ENCODE measurements around the gene SLC25A13. TPM values are rescaled to one million over a fixed set of nuclear protein-coding genes. Genes with fewer than 3 reads are reported as not detected.
A peak's percentile ranks its signal among the peaks of the same experiment; 100 is the strongest.
"Not testable (repeated sequence)": the region's sequence is repeated elsewhere in the genome, so short reads cannot be mapped to it uniquely, and the experiment has no call there.

The SLC25A13 gene
- total RNA-seq, 1 experiment from 2014 or later = 45.0 TPM

DNA sequence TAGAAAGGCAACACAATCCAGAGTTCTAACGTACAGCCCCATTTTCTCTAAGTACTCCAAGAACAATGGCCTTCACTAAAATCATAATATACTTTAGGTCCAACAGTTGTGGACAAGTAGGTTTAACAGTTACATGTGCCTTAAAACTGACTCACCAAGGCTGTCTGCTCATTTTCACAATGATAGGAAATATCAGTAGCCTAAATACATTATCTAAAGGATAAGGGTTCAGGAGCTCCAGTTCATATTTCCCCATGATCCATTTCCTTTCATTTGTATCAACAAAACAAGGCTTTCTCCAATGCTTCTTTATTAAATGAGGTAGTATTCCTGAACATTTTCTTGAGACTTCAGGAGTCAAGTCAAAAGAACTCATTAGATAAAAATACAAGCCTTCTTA lies 164.0 kb downstream of the SLC25A13 start:
- in situ Hi-C loops (cut with HindIII; ENCODE audit: low pct_unique_long_range_greater_than_20kb, low sequenced_read_pairs) = no loop called here
- DNase-seq (ENCODE audit: low read depth) = no peak

GRCh38 chr7:96154506-96154905 lies 167.4 kb downstream of the SLC25A13 start:
- in situ Hi-C loops (cut with HindIII; ENCODE audit: low pct_unique_long_range_greater_than_20kb, low sequenced_read_pairs); DNase-seq (ENCODE audit: low read depth): not testable (repeated sequence)

DNA sequence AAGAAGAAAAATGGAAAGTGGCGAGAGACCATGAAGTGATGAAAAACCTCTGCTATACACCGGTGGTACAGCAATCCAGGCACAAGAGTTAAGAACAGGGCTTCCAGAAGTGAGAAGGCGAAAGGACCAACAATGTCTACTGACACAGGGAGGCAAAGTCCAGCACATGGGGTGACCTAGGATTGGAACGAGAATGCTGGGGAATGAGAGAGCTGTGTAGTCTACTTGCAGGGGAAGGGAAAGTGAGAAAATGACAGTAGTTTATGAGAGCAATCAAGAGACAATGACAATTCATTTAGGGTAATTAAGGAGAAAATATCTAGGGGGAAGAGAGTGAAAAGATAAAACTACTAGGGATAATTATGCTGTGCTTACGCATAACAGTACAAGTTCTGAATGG lies 169.2 kb downstream of the SLC25A13 start:
- no peak for DNase-seq (ENCODE audit: low read depth)

DNA sequence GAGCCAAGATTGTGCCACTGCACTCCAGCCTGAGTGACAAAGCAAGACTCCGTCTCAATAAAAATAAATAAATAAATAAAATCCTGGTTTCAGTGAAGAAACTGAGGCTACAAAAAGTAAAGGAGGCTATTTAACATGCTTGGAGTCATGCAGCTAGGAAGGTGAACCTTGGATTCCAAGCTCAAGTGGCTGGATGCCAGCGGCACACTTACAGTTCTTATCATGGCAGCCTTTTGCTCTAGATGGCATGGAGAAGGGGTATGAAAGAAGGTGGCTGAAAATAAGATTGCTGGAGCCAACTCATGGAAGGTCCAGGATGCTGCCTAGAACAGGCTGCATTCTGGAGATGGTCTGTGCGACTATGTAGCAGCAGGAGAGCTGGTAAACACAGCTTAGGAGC lies 170.0 kb downstream of the SLC25A13 start:
- in situ Hi-C loops (cut with HindIII; ENCODE audit: low pct_unique_long_range_greater_than_20kb, low sequenced_read_pairs) = no loop called here
- no peak for DNase-seq (ENCODE audit: low read depth)

More for the DNA sequence above, 169.2 kb downstream of the SLC25A13 start:
- in situ Hi-C loops (cut with HindIII; ENCODE audit: low pct_unique_long_range_greater_than_20kb, low sequenced_read_pairs) = no loop called here

DNA sequence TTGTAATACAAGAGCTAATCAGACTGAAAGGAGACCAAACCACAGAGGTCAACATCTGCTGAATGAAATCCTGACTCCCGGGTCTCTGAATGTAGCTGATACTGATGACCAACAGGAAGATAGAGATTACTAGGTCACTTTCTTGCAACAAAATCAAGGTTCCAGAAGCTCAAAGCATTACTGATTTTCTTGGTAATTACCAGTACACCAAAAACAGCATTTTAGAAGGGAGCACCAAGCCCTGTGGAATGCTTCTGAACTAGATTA lies 177.7 kb downstream of the SLC25A13 start:
- DNase-seq (ENCODE audit: low read depth) = no peak
- in situ Hi-C loops (cut with HindIII; ENCODE audit: low pct_unique_long_range_greater_than_20kb, low sequenced_read_pairs) = no loop called here

GRCh38 chr7:96143495-96144259 lies 178.2 kb downstream of the SLC25A13 start:
- DNase-seq (ENCODE audit: low read depth) = no peak
- in situ Hi-C loops (cut with HindIII; ENCODE audit: low pct_unique_long_range_greater_than_20kb, low sequenced_read_pairs) = no loop called here

DNA sequence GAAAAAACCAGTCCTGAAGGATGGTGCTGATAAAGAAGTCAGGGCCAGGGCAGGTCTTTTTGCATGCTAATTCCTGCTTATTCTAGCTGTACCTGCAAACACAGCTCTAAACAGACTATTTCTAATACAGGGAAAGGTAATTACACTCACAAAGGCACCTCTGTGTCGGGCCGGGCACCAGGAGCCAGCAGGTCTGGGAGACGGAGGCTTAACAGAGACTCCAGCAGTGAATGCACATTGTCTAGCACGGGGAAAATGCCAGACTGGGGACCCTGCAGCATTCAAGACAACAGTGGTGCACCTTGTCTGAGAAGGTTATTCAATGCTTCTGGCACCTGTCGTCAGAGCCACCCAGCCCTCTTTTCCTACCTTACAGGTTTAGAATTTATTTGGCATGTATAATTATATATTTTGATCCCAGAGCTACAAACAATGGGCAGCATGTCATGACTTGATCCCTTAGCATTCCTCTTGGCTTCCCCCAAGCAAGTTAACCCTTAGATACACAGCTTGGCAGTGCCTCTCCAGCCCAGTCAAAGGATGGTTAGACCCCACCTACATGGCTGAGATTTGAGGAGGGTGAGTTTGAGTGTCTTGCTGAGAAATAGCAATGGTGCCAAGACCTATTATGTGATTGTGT lies 185.2 kb downstream of the SLC25A13 start:
- in situ Hi-C loops (cut with HindIII; ENCODE audit: low pct_unique_long_range_greater_than_20kb, low sequenced_read_pairs) = no loop called here
- no peak for DNase-seq (ENCODE audit: low read depth)

DNA sequence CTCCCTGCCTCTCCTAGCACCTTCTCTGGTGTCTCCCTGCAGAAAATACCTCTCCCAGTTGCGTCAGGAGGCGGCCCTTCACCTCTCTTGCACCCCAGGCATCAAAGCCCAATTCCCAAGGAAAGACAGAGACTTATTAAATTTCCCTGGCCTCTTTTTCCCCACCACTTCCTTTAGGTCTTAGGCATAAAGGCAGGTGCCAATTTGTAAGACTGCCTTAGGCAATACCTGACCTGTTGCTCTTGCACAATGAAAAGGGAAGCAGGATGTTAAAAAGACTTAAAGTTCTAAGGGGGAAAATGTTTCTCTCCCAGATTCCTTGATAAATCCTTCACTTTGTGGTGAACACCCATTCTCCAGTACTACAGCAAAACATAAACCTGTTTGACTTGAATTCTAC lies 186.7 kb downstream of the SLC25A13 start:
- DNase-seq (ENCODE audit: low read depth) = no peak
- in situ Hi-C loops (cut with HindIII; ENCODE audit: low pct_unique_long_range_greater_than_20kb, low sequenced_read_pairs) = no loop called here

DNA sequence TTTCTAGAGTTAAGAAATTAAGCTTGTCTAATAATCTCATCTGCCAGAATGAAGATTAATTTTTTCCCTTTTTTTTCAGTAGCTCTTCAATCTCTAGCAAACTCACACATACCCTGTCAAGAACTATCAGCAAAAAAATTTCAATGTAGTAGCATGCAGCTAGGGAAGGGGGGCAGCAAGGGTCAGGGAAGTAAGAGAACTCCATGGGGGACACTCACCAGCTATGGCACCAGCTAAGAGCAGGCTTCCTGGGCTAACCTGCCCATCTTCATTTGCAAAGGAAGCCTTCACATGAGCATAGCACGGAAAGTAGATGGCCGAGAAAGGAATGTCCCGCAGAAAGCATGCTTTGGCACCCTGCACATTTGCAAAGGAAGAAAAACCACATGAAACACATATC lies 190.4 kb downstream of the SLC25A13 start:
- DNase-seq (ENCODE audit: low read depth) = no peak
- in situ Hi-C loops (cut with HindIII; ENCODE audit: low pct_unique_long_range_greater_than_20kb, low sequenced_read_pairs) = no loop called here

GRCh38 chr7:96127746-96128145 lies 194.2 kb downstream of the SLC25A13 start:
- DNase-seq (ENCODE audit: low read depth) = no peak
- in situ Hi-C loops (cut with HindIII; ENCODE audit: low pct_unique_long_range_greater_than_20kb, low sequenced_read_pairs) = no loop called here

DNA sequence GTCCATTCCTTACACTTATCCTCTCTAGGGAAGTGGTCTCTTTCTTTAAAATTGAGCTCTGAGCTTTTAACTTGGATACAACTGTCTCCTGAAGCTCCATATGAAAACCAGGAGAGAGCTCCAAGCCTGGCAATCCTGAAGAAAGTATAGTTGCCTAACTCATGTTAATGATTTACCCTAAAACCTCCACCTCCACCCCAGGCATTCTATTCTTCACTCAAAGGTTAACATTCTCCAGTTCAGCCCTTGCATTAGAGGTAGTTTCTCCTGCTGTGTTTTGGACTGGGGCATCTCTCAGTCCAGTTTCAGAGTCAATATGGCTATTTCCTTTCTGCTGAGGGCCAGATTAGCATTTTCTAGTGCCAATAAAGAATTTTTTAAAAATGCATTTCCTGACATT lies 195.5 kb downstream of the SLC25A13 start:
- in situ Hi-C loops (cut with HindIII; ENCODE audit: low pct_unique_long_range_greater_than_20kb, low sequenced_read_pairs) = no loop called here
- DNase-seq (ENCODE audit: low read depth) = peak; percentile 6

DNA sequence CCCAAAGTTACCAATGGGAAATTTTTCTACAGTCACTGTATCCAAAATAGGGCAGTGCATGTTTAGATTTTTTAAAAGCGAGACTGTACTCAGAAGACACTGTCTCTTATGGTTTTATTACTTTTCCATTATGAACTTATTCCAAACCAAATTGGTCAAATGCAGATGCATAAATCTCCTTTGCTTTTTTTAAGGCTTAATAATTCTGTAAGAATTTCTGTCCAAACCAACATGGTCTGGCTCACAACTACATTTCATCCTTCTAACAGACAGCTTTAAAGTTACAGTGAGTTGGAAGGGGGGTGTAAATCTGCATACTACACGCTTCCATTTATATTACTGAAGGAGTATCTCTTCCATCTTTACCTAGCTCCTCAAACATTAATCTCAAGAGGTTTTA lies 199.2 kb downstream of the SLC25A13 start:
- in situ Hi-C loops (cut with HindIII; ENCODE audit: low pct_unique_long_range_greater_than_20kb, low sequenced_read_pairs) = no loop called here
- DNase-seq (ENCODE audit: low read depth) = no peak

DNA sequence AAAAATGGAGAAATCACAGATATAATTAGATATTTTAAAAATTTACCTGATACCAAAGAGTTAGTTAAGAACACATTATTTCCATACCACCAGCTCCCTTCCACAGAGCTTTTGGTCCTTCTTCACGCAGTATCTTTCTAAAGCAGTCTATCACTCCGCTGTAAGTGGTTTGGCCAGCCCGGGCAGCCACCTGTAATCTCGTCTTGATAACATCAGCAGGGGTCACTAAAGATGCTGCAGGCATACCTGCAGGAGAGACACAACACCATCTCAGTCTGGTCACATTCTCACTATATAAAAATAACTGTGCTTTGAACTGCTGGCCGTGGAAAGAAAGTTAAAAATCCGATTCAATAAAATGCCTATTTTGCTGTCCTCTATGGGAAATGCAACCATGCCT lies 200.1 kb downstream of the SLC25A13 start:
- in situ Hi-C loops (cut with HindIII; ENCODE audit: low pct_unique_long_range_greater_than_20kb, low sequenced_read_pairs) = no loop called here

DNA sequence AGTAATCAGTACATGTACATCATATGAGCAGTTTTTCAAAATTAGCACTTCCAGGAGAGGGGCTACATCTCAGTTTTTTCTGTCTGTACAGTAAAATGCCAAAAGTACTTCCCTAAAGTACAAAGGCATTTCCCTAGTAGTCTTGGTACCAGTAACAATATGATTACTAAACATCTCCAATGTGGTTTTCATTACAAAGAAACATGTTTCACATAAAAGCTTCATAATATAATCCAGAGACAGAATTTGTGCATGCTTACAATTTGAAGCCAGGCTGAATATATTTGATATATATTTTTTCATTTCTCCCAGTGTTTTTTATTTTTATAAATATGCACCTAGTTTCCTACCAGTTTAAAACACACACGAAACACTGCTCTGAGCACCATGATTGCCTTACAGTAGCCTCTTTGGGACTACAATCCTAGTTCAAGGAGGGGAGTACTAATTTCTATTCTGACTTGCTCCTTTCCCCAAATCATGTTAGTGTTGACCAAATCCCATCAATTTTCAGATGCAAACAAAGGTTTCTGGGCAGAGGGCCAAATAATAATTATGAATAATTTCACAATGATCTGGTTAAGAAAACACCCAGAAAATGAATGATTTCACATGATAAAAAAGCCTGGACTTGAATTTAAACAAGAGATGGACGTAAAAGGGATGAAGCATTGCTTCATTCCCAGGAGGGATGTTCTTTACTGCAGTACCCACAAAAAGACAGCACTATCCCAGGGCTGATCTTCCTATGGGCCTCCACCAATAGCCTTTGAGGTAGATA lies 201.3 kb downstream of the SLC25A13 start:
- in situ Hi-C loops (cut with HindIII; ENCODE audit: low pct_unique_long_range_greater_than_20kb, low sequenced_read_pairs) = no loop called here
- no peak for DNase-seq (ENCODE audit: low read depth)

More for the DNA sequence above, 200.1 kb downstream of the SLC25A13 start:
- DNase-seq (ENCODE audit: low read depth) = no peak

DNA sequence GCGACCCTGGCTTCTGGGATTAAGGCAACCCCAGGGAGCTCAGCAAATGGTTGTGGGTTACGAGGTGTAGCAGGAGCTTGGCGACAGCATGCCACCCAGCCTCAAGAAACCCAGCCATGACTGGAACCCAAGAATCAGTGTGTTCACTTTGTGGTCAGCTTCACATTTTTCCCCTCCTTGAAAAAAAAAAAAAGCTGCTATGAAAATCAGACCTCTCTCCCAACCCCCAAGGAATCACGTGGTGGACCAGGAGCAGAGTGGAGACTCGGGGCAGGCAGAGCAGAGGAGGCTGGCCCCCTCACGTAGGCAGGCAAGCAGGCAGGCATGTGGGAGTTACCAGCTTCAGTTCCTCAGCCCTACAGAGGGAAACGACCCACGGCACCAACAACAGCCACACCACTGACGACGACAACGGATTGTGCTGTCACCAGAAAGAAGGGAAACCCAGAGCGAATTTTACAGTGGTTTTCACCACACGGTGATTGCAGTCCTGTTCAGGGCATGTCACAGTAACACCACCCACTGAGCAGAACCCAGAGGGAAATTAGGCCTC lies 203.4 kb downstream of the SLC25A13 start:
- in situ Hi-C loops (cut with HindIII; ENCODE audit: low pct_unique_long_range_greater_than_20kb, low sequenced_read_pairs) = no loop called here
- DNase-seq (ENCODE audit: low read depth) = no peak

DNA sequence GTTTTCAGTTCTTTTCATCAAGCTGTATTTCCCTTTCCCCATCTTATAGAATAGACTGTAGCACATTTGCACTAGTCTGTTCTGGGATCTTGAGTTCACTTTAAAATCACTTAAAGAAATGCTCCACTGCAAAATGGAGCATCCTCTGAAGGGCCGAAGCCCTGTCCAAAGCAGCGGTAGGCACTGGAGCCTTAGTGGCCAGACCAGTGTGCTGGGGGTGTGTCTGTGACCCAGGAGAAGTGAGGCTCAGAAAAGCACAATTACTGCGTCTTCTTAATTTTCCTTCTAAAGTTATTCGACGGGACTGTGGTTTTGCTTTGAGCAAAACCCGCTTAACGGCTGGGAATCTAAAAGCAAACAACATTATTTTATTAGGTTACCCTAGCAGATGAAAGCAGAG lies 205.7 kb downstream of the SLC25A13 start:
- in situ Hi-C loops (cut with HindIII; ENCODE audit: low pct_unique_long_range_greater_than_20kb, low sequenced_read_pairs) = no loop called here
- DNase-seq (ENCODE audit: low read depth) = no peak

- in situ Hi-C loops (cut with HindIII; ENCODE audit: low pct_unique_long_range_greater_than_20kb, low sequenced_read_pairs) = no loop called here
Observed at GRCh38 chr7:96114190-96114589, 207.7 kb downstream of the SLC25A13 start.

DNA sequence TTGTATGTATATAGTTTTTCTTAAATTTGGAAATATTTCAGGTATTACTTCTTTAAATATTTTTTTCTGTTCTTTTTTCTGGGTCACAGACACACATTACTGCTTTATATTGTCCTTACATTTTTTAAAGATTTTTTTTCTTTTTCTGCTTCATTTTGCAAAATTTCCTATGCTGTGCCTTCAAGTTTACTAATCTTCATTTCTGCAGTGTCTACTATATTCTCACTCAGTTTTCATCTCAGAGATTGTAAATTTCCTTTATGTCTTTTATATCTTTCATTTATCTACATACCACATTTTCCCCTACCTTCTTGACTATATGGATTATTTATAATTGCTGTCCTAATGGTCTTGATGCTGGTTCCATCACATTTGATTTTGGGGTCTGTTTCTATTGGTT lies 210.5 kb downstream of the SLC25A13 start:
- no peak for DNase-seq (ENCODE audit: low read depth)
- in situ Hi-C loops (cut with HindIII; ENCODE audit: low pct_unique_long_range_greater_than_20kb, low sequenced_read_pairs) = no loop called here

More at GRCh38 chr7:96114190-96114589, 207.7 kb downstream of the SLC25A13 start:
- DNase-seq (ENCODE audit: low read depth) = no peak

DNA sequence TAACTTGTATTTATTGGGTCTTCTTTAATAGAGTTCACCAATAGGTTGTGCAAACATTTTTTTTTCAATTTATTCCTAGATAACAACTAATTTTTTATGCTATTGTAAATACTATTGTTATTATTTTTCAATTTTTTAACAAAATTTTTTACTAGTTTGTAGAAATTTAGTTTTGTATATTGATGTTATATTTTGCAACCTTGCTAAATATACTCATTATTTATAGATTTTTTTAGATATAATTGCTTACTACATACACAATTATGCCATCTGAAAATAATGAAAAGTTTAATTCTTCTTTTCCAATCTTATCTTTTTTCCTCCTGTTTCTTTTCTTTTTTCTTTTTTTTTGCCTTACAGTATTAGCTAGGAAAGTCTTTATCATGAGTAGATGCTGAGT lies 216.9 kb downstream of the SLC25A13 start:
- DNase-seq (ENCODE audit: low read depth) = no peak
- in situ Hi-C loops (cut with HindIII; ENCODE audit: low pct_unique_long_range_greater_than_20kb, low sequenced_read_pairs) = no loop called here

Data from Caki2 (cell line).